Stomach (tissue), 9 donors: Measurements from ENCODE around the gene ACSL6. TPM values are rescaled to one million over a fixed set of nuclear protein-coding genes. Genes with fewer than 3 reads are reported as not detected.

Experiments
- DNase-seq, 2 donors: peaks; one replicate each; pipeline versions ENCODE4 v3.0.0 to v3.0.0-alpha.2; 2013 to 2019
- H3K27ac ChIP-seq, 5 donors: fragments of 200-600 bp in 4 of 5; sonication (generic) in 4 of 5; one replicate each; pipeline ENCODE4 v1.5.1; 2013 to 2019; ENCODE audit warnings: mild to moderate bottlenecking in 1 of 5, moderate library complexity in 1 of 5
- H3K27me3 ChIP-seq, 3 donors: fragments of 200-600 bp; sonication (generic); one replicate each; pipeline ENCODE4 v1.5.1; 2017 to 2019; ENCODE audit warnings: mixed run types in 1 of 3
- H3K36me3 ChIP-seq, 4 donors: fragments of 200-600 bp; sonication (generic); 1 replicate in 3 of 4; 2 replicates in 1 of 4; pipeline ENCODE4 v1.5.1; 2016 to 2019
- H3K4me1 ChIP-seq, 4 donors: fragments of 200-600 bp; sonication (generic); one replicate each; pipeline ENCODE4 v1.5.1; 2016 to 2019
- H3K4me3 ChIP-seq, 4 donors: fragments of 200-600 bp; sonication (generic) in 3 of 4; one replicate each; pipeline ENCODE4 v1.5.1; 2016 to 2019; ENCODE audit warnings: mild to moderate bottlenecking in 1 of 4
- H3K9me3 ChIP-seq, 4 donors: fragments of 200-600 bp; sonication (generic); one replicate each; pipeline ENCODE4 v1.5.1; 2016 to 2019
- EP300 ChIP-seq: sonication (generic); formaldehyde crosslinking; IDR thresholded peaks from one replicate; pipeline ENCODE4 v1.6.1; 2017; ENCODE audit warnings: antibody characterized with exemption
- POLR2A ChIP-seq, 4 donors: fragments of 450-650 bp; IDR thresholded peaks; one replicate each; pipeline ENCODE4 v1.6.1; 2016; ENCODE audit warnings: antibody characterized with exemption in 4 of 4, control low read depth in 2 of 4, mild to moderate bottlenecking in 1 of 4, moderate library complexity in 1 of 4
- POLR2AphosphoS5 ChIP-seq, 3 donors: sonication (generic); formaldehyde crosslinking; IDR thresholded peaks; one replicate each; pipeline ENCODE4 v1.6.1; 2016; ENCODE audit warnings: antibody characterized with exemption in 3 of 3
- WGBS, 5 donors: extraction: QIAGEN DNeasy Blood & Tissue Kit in 3 of 5; methylation state at CpG; one replicate each; pipeline versions ENCODE4 v1.1.5 to v1.1.7; 2013 to 2018; 5-methylcytosine and 5-hydroxymethylcytosine counted together
- intact Hi-C: fragments of 100-400 bp; cut with DNase I; formaldehyde crosslinking; loops from one replicate; pipeline ENCODE4 v1.15.1; 2023; ENCODE audit warnings: low total_unique reads
- polyA plus RNA-seq, 3 donors: library from polyadenylated mRNA; stranded (reverse); fragments of 200-250 nt; gene quantifications; one replicate each; pipeline ENCODE4 v1.2.3, GENCODE V29; 2013
- total RNA-seq, 5 donors: library from RNA; depleted of rRNA; stranded (reverse); fragments of >200 nt; gene quantifications; one replicate each; pipeline versions ENCODE4 v1.1.0 to v1.2.3, GENCODE V29; 2014 to 2016
- TF ChIP-seq, protein P1 (sequence below), 7 experiments: fragments of 450-650 bp in 4 of 7; fragments of 200-600 bp in 3 of 7; sonication (generic) in 3 of 7; IDR thresholded peaks; one replicate each; pipeline ENCODE4 v1.5.1; 2016 to 2019; ENCODE audit warnings: antibody characterized with exemption in 7 of 7, control low read depth in 2 of 7, mild to moderate bottlenecking in 1 of 7
- donor health status: healthy with polysubstance abuse.
- donor health status: Bipolar disorder and iron deficiency.
- donor health status: healthy.

Gene ACSL6
- total and polyA plus RNA-seq, 8 donors, result 0.19 to 7.2 (median 1.1) TPM; not detected in 2

DNA sequence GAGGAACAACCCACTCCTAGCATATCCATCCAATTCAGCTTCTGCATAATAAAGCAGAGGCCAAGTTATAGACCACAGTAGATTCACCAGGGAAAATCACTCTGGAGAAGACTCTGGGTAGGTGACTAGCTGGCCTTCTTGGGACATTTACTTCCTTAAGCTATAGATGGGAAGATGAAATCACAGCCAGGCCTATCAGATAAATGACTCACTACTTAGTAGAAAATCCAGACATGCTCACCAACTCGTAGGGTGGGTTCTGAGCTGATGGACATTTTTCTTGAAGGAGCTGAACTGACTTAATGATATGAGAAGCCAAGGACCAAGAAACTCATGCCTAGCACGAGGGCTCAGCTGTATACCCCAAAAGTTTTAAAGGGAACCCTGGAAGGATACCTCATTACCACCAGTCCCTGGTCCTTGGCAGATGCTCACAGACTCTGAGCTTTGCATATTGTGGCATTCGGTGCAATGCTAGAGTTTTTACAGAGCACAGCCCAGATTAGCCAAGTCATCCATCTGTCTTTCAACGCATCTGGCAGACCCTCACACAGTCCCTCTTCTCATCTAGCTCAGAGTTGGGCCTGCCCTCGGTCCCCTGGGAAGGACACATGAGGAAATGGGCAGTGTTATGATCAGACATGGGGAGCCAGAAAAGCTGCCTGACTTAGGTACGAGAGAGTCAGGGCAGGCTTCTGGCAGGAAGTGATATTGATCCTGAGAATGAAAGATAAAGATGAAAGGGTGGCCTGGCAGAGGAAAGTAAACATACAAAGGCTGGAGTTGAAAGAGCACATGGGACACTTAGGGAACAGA lies 15.0 kb downstream of the ACSL6 start:
- DNase-seq, result no peak
- no peaks in the 10 kb centered on the region for H3K27me3 ChIP-seq
- TF ChIP-seq POLR2AphosphoS5 (IDR thresholded peaks at IDR 0.05), result no peak
- TF ChIP-seq EP300, result no peak
- no peak for TF ChIP-seq POLR2A (IDR thresholded peaks at IDR 0.05)
- intact Hi-C loops, result no loop called here
- no peak overlapping the region for H3K27ac ChIP-seq
- H3K36me3 ChIP-seq, result no peaks in the 10 kb centered on the region
- WGBS, 5 donors, result 52 to 58% (median 55%) methylated on average over 6 of the region's 6 CpGs
- no peak overlapping the region for H3K4me3 ChIP-seq
- no peaks in the 10 kb centered on the region for H3K9me3 ChIP-seq
- H3K4me1 ChIP-seq, result peaks cover 4 to 25% (median 16%) of the 10 kb centered on the region in 4 donors

DNA sequence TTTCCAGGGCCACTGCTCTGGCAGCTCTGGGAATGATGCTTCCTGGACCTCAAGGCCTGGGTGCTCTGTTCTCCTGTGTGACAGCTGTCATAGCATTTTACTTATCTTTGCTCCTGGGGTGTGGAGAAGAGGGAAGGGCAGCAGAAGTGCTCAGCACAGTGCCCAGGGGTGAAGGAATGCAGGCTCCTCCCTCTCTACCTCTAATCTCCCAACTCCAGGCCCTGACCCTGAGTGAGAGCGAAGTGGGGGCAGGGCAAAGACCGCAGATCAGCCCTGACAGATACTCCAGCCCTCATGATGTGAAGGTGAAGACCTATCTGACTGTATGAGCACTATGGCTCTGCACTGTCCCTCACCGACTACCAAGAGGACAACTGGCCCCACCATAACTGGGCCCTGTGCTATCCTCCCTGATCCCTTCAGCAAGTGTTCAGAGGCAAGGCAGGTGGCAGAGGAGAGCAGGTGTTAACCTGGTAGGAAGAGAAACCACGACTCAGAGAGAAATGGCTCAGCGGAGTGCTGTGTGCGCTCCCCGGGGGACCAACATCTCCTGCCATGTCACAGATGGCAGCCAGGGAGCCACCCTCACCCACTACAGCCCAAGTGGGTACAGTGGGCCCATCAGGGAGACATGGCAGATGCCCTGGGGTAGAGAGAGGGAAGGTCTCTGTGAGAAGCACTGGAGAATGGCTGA lies 16.8 kb downstream of the ACSL6 start:
- intact Hi-C loops, result no loop called here
- H3K27ac ChIP-seq, result no peak overlapping the region
- H3K4me1 ChIP-seq, result peaks cover 4 to 21% (median 11%) of the 10 kb centered on the region in 4 donors
- no peaks in the 10 kb centered on the region for H3K36me3 ChIP-seq
- TF ChIP-seq, protein P1, sequence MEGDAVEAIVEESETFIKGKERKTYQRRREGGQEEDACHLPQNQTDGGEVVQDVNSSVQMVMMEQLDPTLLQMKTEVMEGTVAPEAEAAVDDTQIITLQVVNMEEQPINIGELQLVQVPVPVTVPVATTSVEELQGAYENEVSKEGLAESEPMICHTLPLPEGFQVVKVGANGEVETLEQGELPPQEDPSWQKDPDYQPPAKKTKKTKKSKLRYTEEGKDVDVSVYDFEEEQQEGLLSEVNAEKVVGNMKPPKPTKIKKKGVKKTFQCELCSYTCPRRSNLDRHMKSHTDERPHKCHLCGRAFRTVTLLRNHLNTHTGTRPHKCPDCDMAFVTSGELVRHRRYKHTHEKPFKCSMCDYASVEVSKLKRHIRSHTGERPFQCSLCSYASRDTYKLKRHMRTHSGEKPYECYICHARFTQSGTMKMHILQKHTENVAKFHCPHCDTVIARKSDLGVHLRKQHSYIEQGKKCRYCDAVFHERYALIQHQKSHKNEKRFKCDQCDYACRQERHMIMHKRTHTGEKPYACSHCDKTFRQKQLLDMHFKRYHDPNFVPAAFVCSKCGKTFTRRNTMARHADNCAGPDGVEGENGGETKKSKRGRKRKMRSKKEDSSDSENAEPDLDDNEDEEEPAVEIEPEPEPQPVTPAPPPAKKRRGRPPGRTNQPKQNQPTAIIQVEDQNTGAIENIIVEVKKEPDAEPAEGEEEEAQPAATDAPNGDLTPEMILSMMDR (IDR thresholded peaks at IDR 0.05), result no peak
- TF ChIP-seq POLR2A (IDR thresholded peaks at IDR 0.05) (no peak), POLR2AphosphoS5 (IDR thresholded peaks at IDR 0.05) (no peak), EP300 (no peak)
- no peaks in the 10 kb centered on the region for H3K27me3 ChIP-seq
- no peak overlapping the region for H3K4me3 ChIP-seq
- WGBS, 5 donors, result 59 to 84% (median 74%) methylated on average over 4 to 7 of the region's 7 CpGs
- no peaks in the 10 kb centered on the region for H3K9me3 ChIP-seq
- DNase-seq, result no peak

DNA sequence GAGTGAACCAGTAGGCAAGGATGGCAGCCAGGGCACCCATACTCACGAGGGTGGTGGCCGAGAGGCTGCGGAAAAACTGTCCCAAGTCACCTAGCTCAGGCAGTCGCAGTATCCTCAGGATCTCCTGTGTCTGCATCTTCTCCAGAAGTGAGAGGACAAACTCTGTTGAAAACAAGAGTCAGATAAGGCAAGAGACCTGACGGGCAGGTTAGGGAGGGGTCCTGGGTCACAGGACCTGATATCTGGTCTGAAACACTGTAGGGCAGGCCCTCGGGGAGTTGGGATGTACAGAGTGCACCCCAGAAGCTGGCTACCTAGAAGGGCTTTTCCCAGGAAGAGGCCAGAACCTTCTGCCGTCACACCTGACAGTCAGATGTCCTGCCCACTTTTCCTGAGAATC lies 17.4 kb downstream of the ACSL6 start:
- Histone ChIP-seq H3K27me3 (no peaks in the 10 kb centered on the region), H3K9me3 (no peaks in the 10 kb centered on the region), H3K27ac (no peak overlapping the region), H3K36me3 (no peaks in the 10 kb centered on the region), H3K4me3 (no peak overlapping the region), H3K4me1 (peaks cover 4 to 16% (median 11%) of the 10 kb centered on the region in 4 donors)
- TF ChIP-seq POLR2A (IDR thresholded peaks at IDR 0.05) (no peak), POLR2AphosphoS5 (IDR thresholded peaks at IDR 0.05) (no peak), EP300 (no peak)
- TF ChIP-seq, protein P1 (IDR thresholded peaks at IDR 0.05), result no peak
- WGBS, 5 donors, result 78 to 87% (median 81%) methylated on average over 7 of the region's 7 CpGs
- intact Hi-C loops, result no loop called here
- DNase-seq, result no peak

DNA sequence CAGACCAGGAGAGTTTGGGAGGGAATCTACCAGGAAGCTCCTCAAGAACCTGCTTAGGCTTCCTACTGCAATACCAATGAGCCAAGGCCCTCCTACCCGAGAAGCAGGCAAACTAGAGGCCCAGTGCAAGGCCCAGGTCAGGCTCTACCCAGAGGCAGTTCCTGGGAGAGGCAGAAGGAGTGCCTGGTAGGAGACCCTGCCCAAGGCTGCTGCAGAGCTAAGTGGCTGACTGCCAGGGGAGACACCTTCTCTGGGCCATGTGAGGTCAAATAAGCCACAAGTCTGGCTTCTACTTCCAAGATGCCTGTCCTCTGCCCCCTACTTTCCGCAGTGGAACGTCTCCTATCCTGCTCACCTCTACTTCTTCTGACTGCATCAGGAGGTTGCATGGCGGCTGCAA lies 17.8 kb downstream of the ACSL6 start:
- H3K27ac ChIP-seq, result no peak overlapping the region
- TF ChIP-seq POLR2A (IDR thresholded peaks at IDR 0.05), result no peak
- TF ChIP-seq POLR2AphosphoS5 (IDR thresholded peaks at IDR 0.05), result no peak
- TF ChIP-seq EP300, result no peak
- intact Hi-C loops, result no loop called here
- no peaks in the 10 kb centered on the region for H3K27me3 ChIP-seq
- DNase-seq, result no peak
- no peak overlapping the region for H3K4me3 ChIP-seq
- H3K9me3 ChIP-seq, result no peaks in the 10 kb centered on the region
- WGBS, 5 donors, result 82 to 100% (median 96%) methylated on average over 3 to 4 of the region's 4 CpGs
- H3K36me3 ChIP-seq, result no peaks in the 10 kb centered on the region
- peaks cover 4 to 16% (median 11%) of the 10 kb centered on the region in 4 donors for H3K4me1 ChIP-seq

DNA sequence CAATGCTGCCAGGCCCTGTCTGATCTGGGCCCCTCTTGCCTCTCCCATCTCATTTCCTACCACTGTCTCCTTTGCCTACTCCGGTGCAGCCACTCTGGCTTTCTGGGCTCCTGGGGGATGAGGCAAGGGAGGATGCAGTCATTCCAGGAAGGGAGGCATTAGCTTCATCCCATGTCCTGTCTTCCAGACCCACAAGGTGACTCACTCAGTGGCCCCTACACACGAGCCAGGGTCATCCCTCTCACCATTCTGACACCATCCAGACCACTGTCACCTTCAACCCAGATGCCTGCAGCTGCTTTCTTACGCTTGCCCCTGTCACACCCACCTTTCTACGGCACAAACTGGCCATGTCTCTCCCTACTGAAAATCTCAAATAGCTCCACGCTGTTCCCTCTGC lies 19.1 kb downstream of the ACSL6 start:
- WGBS, 5 donors, result 73 to 81% (median 78%) methylated on average over 5 of the region's 5 CpGs
- H3K36me3 ChIP-seq, result no peaks in the 10 kb centered on the region
- no peak overlapping the region for H3K4me3 ChIP-seq
- intact Hi-C loops, result no loop called here
- H3K4me1 ChIP-seq, result peaks cover 4 to 14% (median 6%) of the 10 kb centered on the region in 4 donors
- H3K9me3 ChIP-seq, result no peaks in the 10 kb centered on the region
- TF ChIP-seq POLR2A (IDR thresholded peaks at IDR 0.05) (no peak), POLR2AphosphoS5 (IDR thresholded peaks at IDR 0.05) (no peak), EP300 (no peak)
- TF ChIP-seq, protein P1 (IDR thresholded peaks at IDR 0.05), result no peak
- H3K27ac ChIP-seq, result no peak overlapping the region
- DNase-seq, result no peak
- no peaks in the 10 kb centered on the region for H3K27me3 ChIP-seq
